ENCODE results near the gene KLHL10. TPM values are rescaled to one million over a fixed set of nuclear protein-coding genes. Genes with fewer than 3 reads are reported as not detected.

The KLHL10 gene
- total RNA-seq, 1 experiment from 2014 or later, result not detected

- DNase-seq (ENCODE audit: low read depth, low spot score), result no peak
- POLR2A ChIA-PET, result no interaction called here
- in situ Hi-C loops (cut with HindIII; ENCODE audit: low pct_unique_long_range_greater_than_20kb, low sequenced_read_pairs), result no loop called here
- intact Hi-C loops (cut with micrococcal nuclease; ENCODE audit: unreplicated experiment), result no loop called here
- no peak for TF ChIP-seq SIN3A (IDR thresholded peaks at IDR 0.05; ENCODE audit: borderline replicate concordance, insufficient read depth, low read depth, low read length)
- TF ChIP-seq POLR2AphosphoS5 (IDR thresholded peaks at IDR 0.05; ENCODE audit: low read depth, low read length), result no peak
- TF ChIP-seq CTCF (IDR thresholded peaks at IDR 0.05), result no peak; the same call in 1 of the 2 replicates
- no peak for TF ChIP-seq REST (IDR thresholded peaks at IDR 0.05; ENCODE audit: insufficient read depth in 1 of 2, low read depth in 2 of 2, low read length in 1 of 2)
- no peak for TF ChIP-seq TCF7L2 (IDR thresholded peaks at IDR 0.05; ENCODE audit: low read depth, low read length)
- no peak overlapping the region for H3K27ac ChIP-seq (ENCODE audit: low read length)
- ATAC-seq, result no peak
- CTCF ChIA-PET, result no interaction called here
- peaks cover 12% of the 10 kb centered on the region for H3K36me3 ChIP-seq (ENCODE audit: control insufficient read depth, insufficient read depth, low read length)
- H3K4me1 ChIP-seq (ENCODE audit: control insufficient read depth, insufficient read depth, low read length), result no peaks in the 10 kb centered on the region
- H3K9me3 ChIP-seq (ENCODE audit: control insufficient read depth, insufficient read depth, low read depth, low read length), result no peaks in the 10 kb centered on the region
- no peaks in the 10 kb centered on the region for H3K27me3 ChIP-seq (ENCODE audit: control insufficient read depth, insufficient read depth, low read length)
- BruUV-seq (replicated peaks), result no TSS peak
- no peak overlapping the region for H3K4me3 ChIP-seq (ENCODE audit: low read depth in 2 of 2, low read length in 2 of 2)
Observed at GRCh38 chr17:41885733-41886132, 48.1 kb downstream of the KLHL10 start.

- TF ChIP-seq TCF7L2 (IDR thresholded peaks at IDR 0.05; ENCODE audit: low read depth, low read length) (no peak), REST (IDR thresholded peaks at IDR 0.05; ENCODE audit: insufficient read depth in 1 of 2, low read depth in 2 of 2, low read length in 1 of 2) (no peak), POLR2AphosphoS5 (IDR thresholded peaks at IDR 0.05; ENCODE audit: low read depth, low read length) (no peak), SIN3A (IDR thresholded peaks at IDR 0.05; ENCODE audit: borderline replicate concordance, insufficient read depth, low read depth, low read length) (no peak), CTCF (IDR thresholded peaks at IDR 0.05) (no peak)
- no peaks in the 10 kb centered on the region for H3K9me3 ChIP-seq (ENCODE audit: control insufficient read depth, insufficient read depth, low read depth, low read length)
- intact Hi-C loops (cut with micrococcal nuclease; ENCODE audit: unreplicated experiment), result no loop called here
- CTCF ChIA-PET, result no interaction called here
- no peak overlapping the region for H3K27ac ChIP-seq (ENCODE audit: low read length)
- H3K4me1 ChIP-seq (ENCODE audit: control insufficient read depth, insufficient read depth, low read length), result no peaks in the 10 kb centered on the region
- in situ Hi-C loops (cut with HindIII; ENCODE audit: low pct_unique_long_range_greater_than_20kb, low sequenced_read_pairs), result no loop called here
- POLR2A ChIA-PET, result interaction anchor here (0.6 kb wide), 1 partner anchor 42 kb away, joined by 3 read pairs; the partner anchor contains the start of gene ODAD4
- no peaks in the 10 kb centered on the region for H3K27me3 ChIP-seq (ENCODE audit: control insufficient read depth, insufficient read depth, low read length)
- H3K36me3 ChIP-seq (ENCODE audit: control insufficient read depth, insufficient read depth, low read length), result peaks cover 14% of the 10 kb centered on the region
- DNase-seq (ENCODE audit: low read depth, low spot score) (no peak), ATAC-seq (no peak)
- BruUV-seq (replicated peaks), result no TSS peak
- no peak overlapping the region for H3K4me3 ChIP-seq (ENCODE audit: low read depth in 2 of 2, low read length in 2 of 2)
Observed at GRCh38 chr17:41888332-41888965, 50.8 kb downstream of the KLHL10 start.

Measured in Panc1 (cell line).